HepG2 (cell line): ENCODE data around the gene YPEL3. TPM values are rescaled to one million over a fixed set of nuclear protein-coding genes. Genes with fewer than 3 reads are reported as not detected.

Experiments used
- AHDC1 ChIP-seq: sonication (generic); formaldehyde crosslinking; IDR thresholded peaks from 2 replicates; pipeline ENCODE4 v1.5.1; 2020; ENCODE audit warnings: mild to moderate bottlenecking, missing genetic modification reagents, borderline replicate concordance
- BCL3 ChIP-seq: sonication (generic); formaldehyde crosslinking; IDR thresholded peaks from 2 replicates; pipeline ENCODE4 v1.5.1; 2020; ENCODE audit warnings: mild to moderate bottlenecking, missing genetic modification reagents, moderate library complexity
- GATAD2A ChIP-seq: IDR thresholded peaks from 2 replicates; pipeline ENCODE4 v1.6.1; 2016
- GTF3A ChIP-seq: sonication (generic); formaldehyde crosslinking; conservative IDR thresholded peaks from 2 replicates; pipeline ENCODE4 v1.4.0; 2020; ENCODE audit warnings: mild to moderate bottlenecking, missing genetic modification reagents
- HES4 ChIP-seq: sonication (generic); formaldehyde crosslinking; IDR thresholded peaks from 2 replicates; pipeline ENCODE4 v1.9.0; 2021; ENCODE audit warnings: mild to moderate bottlenecking, missing genetic modification reagents, borderline replicate concordance
- KDM6A ChIP-seq: IDR thresholded peaks from 2 replicates; pipeline ENCODE4 v1.6.1; 2016; ENCODE audit warnings: low read depth
- RAD21 ChIP-seq: fragments of 450-650 bp; formaldehyde crosslinking; IDR thresholded peaks from 2 replicates; pipeline ENCODE4 v1.5.0; 2020; ENCODE audit warnings: mild to moderate bottlenecking
- THAP11 ChIP-seq: IDR thresholded peaks from 2 replicates; pipeline ENCODE4 v1.6.1; 2016; ENCODE audit warnings: missing biosample characterization, missing genetic modification reagents
- U2AF2 ChIP-seq: fragments of 200-400 bp; formaldehyde crosslinking; IDR thresholded peaks from 2 replicates; pipeline ENCODE4 v1.6.1; 2017; ENCODE audit warnings: low read depth, mild to moderate bottlenecking, low read length
- ZBTB33 ChIP-seq: sonication (generic); formaldehyde crosslinking; IDR thresholded peaks from 2 replicates; pipeline ENCODE4 v1.4.0; 2020; ENCODE audit warnings: missing genetic modification reagents
- ZHX2 ChIP-seq, 2 experiments: sonication (generic) in 1 of 2; formaldehyde crosslinking in 1 of 2; IDR thresholded peaks; 2 replicates each; pipeline versions ENCODE4 v1.6.1 to v1.9.0; 2014 to 2022; ENCODE audit warnings: antibody characterized with exemption in 1 of 2, borderline replicate concordance in 1 of 2, inconsistent platforms in 1 of 2, low read depth in 1 of 2, missing genetic modification reagents in 1 of 2
- ZNF570 ChIP-seq: sonication (generic); formaldehyde crosslinking; IDR thresholded peaks from 2 replicates; pipeline ENCODE4 v1.4.0; 2020; ENCODE audit warnings: mild to moderate bottlenecking, missing genetic modification reagents, borderline replicate concordance
- polyA plus RNA-seq, 8 experiments: library from polyadenylated mRNA; depleted of rRNA in 3 of 8; stranded (reverse) in 7 of 8; unstranded in 1 of 8; fragments of >200 nt; fragmentation: Illumina TruSeq in 4 of 8; extraction: Trizol in 4 of 8; gene quantifications; 2 replicates each; pipeline versions ENCODE4 v1.2.1 to v1.2.3, GENCODE V29; 2011 to 2016; ENCODE audit warnings: low read depth in 4 of 8, missing spikeins in 1 of 8, mixed read lengths in 1 of 8; ENCODE audit not compliant: insufficient read depth in 1 of 8
- total RNA-seq, 5 experiments: library from RNA; depleted of rRNA; stranded (reverse); fragments of >200 nt; fragmentation: Illumina TruSeq; extraction: Trizol; gene quantifications; 2 replicates each; pipeline ENCODE4 v1.2.3, GENCODE V29; 2016; ENCODE audit warnings: low read depth in 1 of 5

YPEL3 gene
- total and polyA plus RNA-seq, 2 of the 13 experiments (the other 11 are each of a cell fraction or from before 2014, with no cell fraction given), result 5.4 to 47.0 TPM

- 0 out of 2 replicates have a peak, but pooled peaks have one; percentile 42 for TF ChIP-seq ZHX2 (IDR thresholded peaks at IDR 0.05; ENCODE audit: low read depth)
- TF ChIP-seq ZHX2 (CRISPR knock-in tag; IDR thresholded peaks at IDR 0.05; ENCODE audit: borderline replicate concordance), result 0 out of 2 replicates have a peak, but pooled peaks have one; percentile 36
- no peak for TF ChIP-seq KDM6A (CRISPR knock-in tag)
- no peak for TF ChIP-seq AHDC1 (CRISPR knock-in tag)
- peak; percentile 75 for TF ChIP-seq ZBTB33 (CRISPR knock-in tag)
- TF ChIP-seq ZNF570 (CRISPR knock-in tag), result no peak
- peak; percentile 78; the same call in 1 of the 2 replicates for TF ChIP-seq BCL3 (CRISPR knock-in tag)
- TF ChIP-seq GATAD2A (CRISPR knock-in tag), result 0 out of 2 replicates have a peak, but pooled peaks have one; percentile 31
- TF ChIP-seq HES4, result peak; percentile 28; the same call in 1 of the 2 replicates
- no peak for TF ChIP-seq U2AF2
- peak; percentile 95 for TF ChIP-seq RAD21
- TF ChIP-seq GTF3A (CRISPR knock-in tag), result no peak
- TF ChIP-seq THAP11 (CRISPR knock-in tag), result peak; percentile 100
Measured at GRCh38 chr16:30091474-30092372, 4.3 kb downstream of the YPEL3 start, which contains the start of gene TBX6 (continued).
